KG1 (cell line): Measurements from ENCODE around the gene ANKRD66.
A peak's percentile ranks its signal among the peaks of the same experiment; 100 is the strongest.

ENCODE experiments used
- DNase-seq: peaks from one replicate; lab custom pipeline; 2025; lab: John Stamatoyannopoulos, UW

Gene ANKRD66

DNA sequence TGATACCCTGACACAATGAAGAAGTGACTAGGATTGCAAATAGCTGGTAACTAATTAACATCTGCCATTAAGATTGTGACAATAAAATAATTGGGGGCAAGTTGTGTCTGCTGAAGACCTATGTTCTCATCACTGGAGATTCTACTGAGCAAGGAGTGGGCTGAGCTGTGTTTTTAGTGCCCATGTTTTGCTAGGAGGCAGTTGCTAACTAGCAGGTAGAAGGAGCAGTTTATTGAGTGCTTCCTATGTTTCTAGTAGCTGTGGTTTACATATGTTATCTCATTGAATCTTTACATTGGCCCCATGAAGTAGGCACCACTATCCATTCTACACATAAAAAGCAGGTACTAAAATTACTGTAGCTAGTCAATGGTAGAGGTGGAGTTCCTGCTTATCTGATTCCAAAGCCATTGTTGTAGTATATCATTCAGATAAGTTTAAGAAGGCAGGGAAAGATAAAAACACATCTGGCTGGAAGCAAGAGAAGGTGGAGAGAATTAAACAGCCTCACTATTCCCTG lies 43.7 kb downstream of the ANKRD66 start:
- DNase-seq, result no peak

DNA sequence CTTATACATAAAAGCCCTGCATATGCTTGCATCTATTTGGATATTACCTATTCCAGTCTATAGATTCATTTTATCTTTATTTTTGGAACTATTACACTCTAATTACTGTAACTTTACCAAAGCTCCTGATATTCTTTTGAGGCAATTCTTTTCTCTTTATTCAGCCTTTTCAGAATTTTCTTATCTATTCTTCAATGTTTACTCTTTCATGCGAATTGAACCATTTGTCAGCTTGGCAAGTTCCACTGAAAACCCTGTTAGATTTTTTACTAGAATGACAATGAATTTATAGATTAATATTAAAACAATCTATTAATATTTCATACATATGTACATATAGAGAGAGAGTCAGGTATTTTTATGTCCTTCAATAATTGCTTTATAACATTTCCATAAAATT lies 45.9 kb downstream of the ANKRD66 start:
- DNase-seq, result no peak

GRCh38 chr6:46793138-46793537 lies 46.4 kb downstream of the ANKRD66 start, which contains the start of gene MEP1A:
TSS of gene MEP1A (plus strand) at chr6:46793389. CDS start at chr6:46793399, 10 bp downstream.
- no peak for DNase-seq

GRCh38 chr6:46794068-46794467 lies 47.3 kb downstream of the ANKRD66 start:
- no peak for DNase-seq

DNA sequence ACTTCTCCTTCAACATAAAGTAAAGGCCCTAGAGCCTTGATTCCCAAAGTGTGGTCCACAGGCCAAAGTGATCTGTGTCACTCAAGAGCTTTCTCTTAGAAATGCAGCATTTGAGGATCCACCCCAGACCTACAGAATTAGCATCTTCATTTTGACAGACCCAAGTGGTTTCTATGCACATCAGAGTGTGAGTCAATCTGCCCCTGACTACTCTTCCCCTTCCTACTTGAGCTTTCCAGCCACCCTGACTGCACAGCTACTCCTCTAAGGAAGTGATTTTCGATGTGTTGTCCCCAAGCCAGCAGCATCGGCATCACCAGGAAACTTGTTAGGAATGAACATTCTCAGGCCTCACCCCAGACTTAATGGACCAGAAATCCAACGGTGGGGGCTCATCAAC lies 49.1 kb downstream of the ANKRD66 start:
- no peak for DNase-seq

DNA sequence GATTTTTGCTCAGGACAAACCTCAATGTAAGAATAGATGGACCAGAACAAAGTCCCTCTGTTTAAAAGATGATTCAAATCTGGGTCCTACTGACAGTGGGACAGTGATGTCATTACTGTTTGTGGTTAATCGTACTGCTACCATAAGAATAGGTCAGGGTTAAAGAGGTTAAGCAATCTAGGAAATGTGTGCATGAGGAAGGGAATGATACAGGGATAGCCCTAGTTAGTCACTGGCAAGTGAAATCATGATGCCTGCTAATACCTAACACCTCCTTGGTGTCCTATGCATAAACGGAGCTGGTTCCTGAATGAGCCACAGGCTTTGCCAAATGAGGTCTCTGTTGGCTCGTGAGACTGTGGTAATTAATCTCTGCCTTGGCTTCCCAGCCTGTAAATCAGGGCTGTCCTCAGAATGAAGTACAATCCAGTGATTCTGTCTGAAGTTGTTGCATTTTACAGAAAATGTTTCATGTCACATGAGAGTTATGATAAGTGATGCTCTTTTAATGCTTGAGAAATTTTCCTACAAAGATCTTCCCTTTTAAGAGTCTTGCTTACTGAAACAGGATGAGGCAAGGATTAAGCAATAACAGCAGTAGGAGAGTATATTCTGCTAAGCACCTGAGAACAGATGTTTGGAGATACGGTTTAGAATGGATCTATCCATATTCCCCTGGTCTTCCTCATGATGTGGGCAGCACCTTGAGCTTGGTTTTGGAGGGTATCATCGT lies 50.3 kb downstream of the ANKRD66 start:
- no peak for DNase-seq

GRCh38 chr6:46799657-46800056 lies 52.9 kb downstream of the ANKRD66 start:
- DNase-seq, result no peak

GRCh38 chr6:46808806-46809205 lies 62.1 kb downstream of the ANKRD66 start:
- peak; percentile 28 for DNase-seq
